Osteoblast (primary cell): ENCODE measurements around the gene RNF17. TPM values are rescaled to one million over a fixed set of nuclear protein-coding genes. Genes with fewer than 3 reads are reported as not detected.

ENCODE experiments used
- DNase-seq: peaks from one replicate; pipeline ENCODE4 v3.0.0; 2011; ENCODE audit warnings: low spot score, mixed read lengths; ENCODE audit not compliant: insufficient read length; ENCODE audit errors: missing footprints
- H2AFZ ChIP-seq: 2 replicates; pipeline ENCODE4 v1.6.0; 2011; ENCODE audit warnings: mild to moderate bottlenecking, low read length
- H3K27ac ChIP-seq: 2 replicates; pipeline ENCODE4 v1.5.1; 2011; ENCODE audit warnings: mild to moderate bottlenecking, low read depth, low read length, moderate library complexity
- H3K27me3 ChIP-seq: 2 replicates; pipeline ENCODE4 v1.6.0; 2012; ENCODE audit warnings: mild to moderate bottlenecking, control low read depth, inconsistent platforms, low read length, moderate library complexity; ENCODE audit not compliant: insufficient read depth
- H3K36me3 ChIP-seq: 2 replicates; pipeline ENCODE4 v1.5.1; 2011; ENCODE audit warnings: mild to moderate bottlenecking, low read length, control low read depth, moderate library complexity; ENCODE audit not compliant: insufficient read depth
- H3K4me1 ChIP-seq: 2 replicates; pipeline ENCODE4 v1.5.1; 2011; ENCODE audit warnings: mild to moderate bottlenecking, low read length, control low read depth, moderate library complexity; ENCODE audit not compliant: insufficient read depth
- H3K4me2 ChIP-seq: 2 replicates; pipeline ENCODE4 v1.6.0; 2011; ENCODE audit warnings: mild to moderate bottlenecking, low read length; ENCODE audit not compliant: insufficient read depth
- H3K4me3 ChIP-seq: fragments of 200-600 bp; sonication (generic); 3 replicates; pipeline ENCODE4 v1.5.1; 2012; ENCODE audit warnings: mild to moderate bottlenecking, low read length, inconsistent platforms; ENCODE audit not compliant: insufficient read depth
- H3K79me2 ChIP-seq: 2 replicates; pipeline ENCODE4 v1.6.0; 2012; ENCODE audit warnings: mild to moderate bottlenecking, low read length, control low read depth, inconsistent platforms; ENCODE audit not compliant: insufficient read depth
- H3K9me3 ChIP-seq: 2 replicates; pipeline ENCODE4 v1.5.1; 2011; ENCODE audit warnings: low read depth, low read length, control low read depth
- H4K20me1 ChIP-seq: 2 replicates; pipeline ENCODE4 v1.6.0; 2012; ENCODE audit warnings: mild to moderate bottlenecking, low read length, control low read depth; ENCODE audit not compliant: insufficient read depth
- total RNA-seq: library from RNA; depleted of rRNA; stranded (reverse); fragments of >200 nt; gene quantifications from 2 replicates; pipeline ENCODE4 v1.2.3, GENCODE V29; 2012
- TF ChIP-seq, protein P1 (sequence below): IDR thresholded peaks from 2 replicates; pipeline ENCODE4 v1.5.1; 2011; ENCODE audit warnings: mild to moderate bottlenecking, low read depth, low read length, moderate library complexity; ENCODE audit errors: extremely low read depth

The RNF17 gene
- total RNA-seq, 1 donor, result not detected

DNA sequence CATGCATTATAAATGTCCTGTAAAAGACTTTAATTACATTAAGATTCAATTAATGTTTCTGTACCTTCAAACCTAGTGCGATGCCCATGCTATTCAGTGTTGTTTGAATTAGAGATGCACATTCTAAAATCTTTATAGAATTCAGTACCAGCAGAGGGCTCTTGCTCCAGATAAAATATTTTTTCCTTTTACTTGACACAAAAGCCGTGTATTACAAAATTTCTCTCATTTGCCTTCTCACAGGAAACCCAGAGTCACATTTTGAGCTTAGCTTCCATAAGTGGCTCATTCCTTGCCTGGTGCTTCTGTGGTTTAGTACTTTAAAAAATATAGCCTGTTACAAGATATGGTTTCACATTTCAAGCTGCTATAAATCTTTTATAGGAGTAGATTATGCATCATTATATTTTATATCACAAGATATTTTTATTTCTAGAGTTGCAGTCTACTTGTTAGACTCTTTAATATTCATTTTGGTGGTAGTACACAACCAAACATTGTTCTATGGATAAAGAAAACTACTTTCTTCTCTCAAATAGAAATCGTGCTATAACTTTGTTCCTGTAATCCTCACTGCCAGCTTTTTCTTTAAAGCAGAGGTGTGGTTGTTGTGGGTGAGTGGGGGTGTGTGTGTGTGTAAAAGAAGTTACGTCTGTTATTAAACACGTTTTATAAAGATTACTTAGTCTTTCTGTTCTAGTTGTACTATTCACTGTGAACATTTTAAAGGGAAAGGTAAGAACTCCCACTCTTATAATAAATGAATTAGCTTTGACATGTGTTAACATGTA, 101.4 kb downstream of the RNF17 start:
- H3K36me3 ChIP-seq, result no peaks in the 10 kb centered on the region
- H3K4me2 ChIP-seq, result no peak overlapping the region
- no peaks in the 10 kb centered on the region for H4K20me1 ChIP-seq
- H3K27me3 ChIP-seq, result peaks cover 4% of the 10 kb centered on the region
- no peak overlapping the region for H2AFZ ChIP-seq
- no peak overlapping the region for H3K27ac ChIP-seq
- TF ChIP-seq, protein P1, sequence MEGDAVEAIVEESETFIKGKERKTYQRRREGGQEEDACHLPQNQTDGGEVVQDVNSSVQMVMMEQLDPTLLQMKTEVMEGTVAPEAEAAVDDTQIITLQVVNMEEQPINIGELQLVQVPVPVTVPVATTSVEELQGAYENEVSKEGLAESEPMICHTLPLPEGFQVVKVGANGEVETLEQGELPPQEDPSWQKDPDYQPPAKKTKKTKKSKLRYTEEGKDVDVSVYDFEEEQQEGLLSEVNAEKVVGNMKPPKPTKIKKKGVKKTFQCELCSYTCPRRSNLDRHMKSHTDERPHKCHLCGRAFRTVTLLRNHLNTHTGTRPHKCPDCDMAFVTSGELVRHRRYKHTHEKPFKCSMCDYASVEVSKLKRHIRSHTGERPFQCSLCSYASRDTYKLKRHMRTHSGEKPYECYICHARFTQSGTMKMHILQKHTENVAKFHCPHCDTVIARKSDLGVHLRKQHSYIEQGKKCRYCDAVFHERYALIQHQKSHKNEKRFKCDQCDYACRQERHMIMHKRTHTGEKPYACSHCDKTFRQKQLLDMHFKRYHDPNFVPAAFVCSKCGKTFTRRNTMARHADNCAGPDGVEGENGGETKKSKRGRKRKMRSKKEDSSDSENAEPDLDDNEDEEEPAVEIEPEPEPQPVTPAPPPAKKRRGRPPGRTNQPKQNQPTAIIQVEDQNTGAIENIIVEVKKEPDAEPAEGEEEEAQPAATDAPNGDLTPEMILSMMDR, result peak; percentile 41
- no peaks in the 10 kb centered on the region for H3K79me2 ChIP-seq
- H3K9me3 ChIP-seq, result no peaks in the 10 kb centered on the region
- H3K4me3 ChIP-seq, result no peak overlapping the region
- no peak for DNase-seq
- H3K4me1 ChIP-seq, result no peaks in the 10 kb centered on the region

DNA sequence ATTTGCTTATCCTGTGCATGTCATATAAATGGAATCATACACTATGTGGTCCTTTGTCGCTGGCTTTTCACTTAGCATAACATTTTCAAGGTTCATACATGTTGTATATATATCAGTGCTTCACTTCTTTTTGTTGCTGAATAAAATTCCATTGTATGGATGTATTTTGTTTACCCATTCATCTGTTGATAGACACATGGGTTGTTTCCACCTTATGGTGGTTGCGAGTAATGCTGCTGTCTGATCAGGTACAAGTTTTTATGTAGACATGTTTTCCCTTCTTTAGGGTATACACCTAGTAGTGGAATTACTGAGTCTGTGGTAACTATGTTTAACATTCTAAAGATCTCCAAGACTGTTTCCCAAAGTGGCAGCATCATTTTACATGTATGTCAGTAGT, 102.5 kb downstream of the RNF17 start:
- Histone ChIP-seq H3K27me3 (no peaks in the 10 kb centered on the region), H3K9me3 (no peaks in the 10 kb centered on the region), H3K4me2 (no peak overlapping the region), H3K79me2 (no peaks in the 10 kb centered on the region), H4K20me1 (no peaks in the 10 kb centered on the region), H3K36me3 (no peaks in the 10 kb centered on the region), H3K4me1 (no peaks in the 10 kb centered on the region), H2AFZ (no peak overlapping the region), H3K27ac (no peak overlapping the region), H3K4me3 (no peak overlapping the region)
- no peak for DNase-seq
- TF ChIP-seq, protein P1, result no peak

DNA sequence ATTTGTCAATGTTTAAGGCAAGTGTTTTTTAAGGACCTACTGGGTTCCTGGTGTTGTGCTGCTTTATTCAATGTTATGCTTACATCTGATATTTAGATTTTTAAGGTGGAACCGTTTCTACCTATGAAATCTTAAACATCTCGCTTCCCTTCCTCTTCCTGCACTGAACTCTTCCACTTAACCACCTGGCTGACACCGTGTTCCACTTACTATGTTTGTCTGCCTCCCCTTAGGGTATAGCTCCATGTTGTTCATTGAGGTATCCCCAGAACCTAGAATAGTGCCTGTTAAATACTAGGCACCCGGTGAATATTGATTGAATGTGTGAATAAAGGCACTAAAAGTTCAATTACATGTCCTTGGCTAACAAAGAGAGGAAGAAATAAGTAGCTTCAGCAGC, 104.9 kb downstream of the RNF17 start:
- Histone ChIP-seq H3K4me1 (no peaks in the 10 kb centered on the region), H3K4me3 (no peak overlapping the region), H3K27ac (no peak overlapping the region), H2AFZ (no peak overlapping the region), H3K36me3 (no peaks in the 10 kb centered on the region), H3K4me2 (no peak overlapping the region), H4K20me1 (no peaks in the 10 kb centered on the region), H3K27me3 (peaks cover 8% of the 10 kb centered on the region), H3K9me3 (no peaks in the 10 kb centered on the region), H3K79me2 (no peaks in the 10 kb centered on the region)
- TF ChIP-seq, protein P1, result no peak
- DNase-seq, result no peak

DNA sequence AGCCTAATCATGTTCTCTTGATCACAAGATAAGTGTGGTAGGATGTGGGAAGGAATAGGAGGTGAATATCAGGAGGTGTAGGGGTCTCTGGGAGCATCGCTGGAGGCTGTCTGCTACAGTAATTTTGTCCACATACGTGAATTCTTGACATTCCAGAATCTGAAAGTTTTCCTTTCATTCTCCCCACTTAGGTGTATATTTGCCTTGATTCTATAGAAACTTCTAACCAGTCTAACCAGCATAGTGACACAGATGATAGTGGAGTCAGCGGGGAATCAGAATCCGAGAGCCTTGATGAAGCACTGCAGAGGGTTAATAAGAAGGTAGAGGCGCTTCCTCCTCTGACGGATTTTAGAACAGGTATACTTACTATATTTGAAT, 106.4 kb downstream of the RNF17 start:
- Histone ChIP-seq H3K9me3 (no peaks in the 10 kb centered on the region), H3K27ac (no peak overlapping the region), H3K79me2 (no peaks in the 10 kb centered on the region), H3K27me3 (peaks cover 8% of the 10 kb centered on the region), H4K20me1 (no peaks in the 10 kb centered on the region), H3K4me3 (no peak overlapping the region), H2AFZ (no peak overlapping the region), H3K4me2 (no peak overlapping the region), H3K36me3 (no peaks in the 10 kb centered on the region), H3K4me1 (no peaks in the 10 kb centered on the region)
- no peak for DNase-seq
- TF ChIP-seq, protein P1, result no peak
